HepG2 (cell line): ENCODE results near the gene ELN. TPM values are rescaled to one million over a fixed set of nuclear protein-coding genes. Genes with fewer than 3 reads are reported as not detected.

Experiments
- ATAC-seq: fragments of 200-7000 bp; cut with Tn5 transposase; 3 replicates; pipeline ENCODE4 v1.9.1; 2020; ENCODE audit warnings: mild to moderate bottlenecking, moderate library complexity
- BruUV-seq: library from RNA; stranded (reverse); fragments of 400-500 nt; replicated peaks from 2 replicates; lab custom pipeline; 2021; lab: Mats Ljungman, UMichigan
- CTCF ChIA-PET: fragments of 300-600 bp; formaldehyde crosslinking; extraction: SDS; loops from one replicate; lab custom pipeline; 2021; ENCODE audit warnings: low total read pairs, inconsistent platforms, low intra/inter-chr PET ratio; lab: Yijun Ruan, JAX
- POLR2A ChIA-PET: fragments of 350-600 bp; sonication (Branson Sonifier 250); formaldehyde crosslinking; loops from one replicate; lab custom pipeline; 2020; ENCODE audit warnings: antibody characterized with exemption, inconsistent platforms; lab: Yijun Ruan, JAX
- DNase-seq: peaks from one replicate; pipeline ENCODE4 v3.0.0-alpha.2; 2015; ENCODE audit warnings: low spot score
- FAIRE-seq: peaks from 3 replicates; lab custom pipeline; 2011; peaks lifted over from hg19 to GRCh38; lab: Jason Lieb, UNC
- H2AFZ ChIP-seq: one replicate; pipeline ENCODE4 v1.6.1; 2011; ENCODE audit warnings: low read length, inconsistent platforms
- H3K27ac ChIP-seq: fragments of 300-600 bp; 3 replicates; pipeline ENCODE4 v1.8.0; 2011; ENCODE audit warnings: mixed run types, mild to moderate bottlenecking, mixed read lengths, low read length, inconsistent platforms; ENCODE audit not compliant: insufficient read depth; ENCODE audit errors: extremely low read length
- H3K27me3 ChIP-seq, 2 experiments: fragments of 200-600 bp in 1 of 2; 2 replicates in 1 of 2; 3 replicates in 1 of 2; pipeline versions ENCODE4 v1.6.0 to v1.8.0; 2011; ENCODE audit warnings: low read length in 2 of 2, mild to moderate bottlenecking in 2 of 2, moderate library complexity in 2 of 2, inconsistent platforms in 1 of 2; ENCODE audit not compliant: insufficient read depth in 2 of 2, control insufficient read depth in 1 of 2
- H3K36me3 ChIP-seq, 2 experiments: fragments of 200-600 bp in 1 of 2; replicated peaks in 1 of 2; 2 replicates in 1 of 2; 3 replicates in 1 of 2; pipeline versions ENCODE4 v1.5.1 to v1.8.0; 2011; ENCODE audit warnings: low read length in 2 of 2, inconsistent platforms in 1 of 2; ENCODE audit not compliant: insufficient read depth in 2 of 2, control insufficient read depth in 1 of 2
- H3K4me1 ChIP-seq: 2 replicates; pipeline ENCODE4 v1.5.1; 2012; ENCODE audit warnings: low read length, inconsistent platforms; ENCODE audit not compliant: insufficient read depth
- H3K4me2 ChIP-seq: 2 replicates; pipeline ENCODE4 v1.6.0; 2011; ENCODE audit warnings: low read depth, low read length, inconsistent platforms
- H3K4me3 ChIP-seq, 3 experiments: fragments of 200-600 bp in 1 of 3; sonication (generic), shearing (Covaris generic) in 1 of 3; replicated peaks in 1 of 3; 2 replicates each; pipeline ENCODE4 v1.5.1; 2011 to 2016; ENCODE audit warnings: low read length in 3 of 3, inconsistent platforms in 2 of 3, low read depth in 2 of 3, mild to moderate bottlenecking in 2 of 3, control low read depth in 1 of 3, mixed read lengths in 1 of 3; ENCODE audit not compliant: insufficient read depth in 1 of 3
- H3K79me2 ChIP-seq: one replicate; pipeline ENCODE4 v1.6.1; 2011; ENCODE audit warnings: low read length, inconsistent platforms; ENCODE audit not compliant: insufficient read depth
- H3K9ac ChIP-seq: 2 replicates; pipeline ENCODE4 v1.6.0; 2011; ENCODE audit warnings: mild to moderate bottlenecking, low read depth, low read length, inconsistent platforms; ENCODE audit not compliant: insufficient read depth
- H3K9me3 ChIP-seq: 2 replicates; pipeline ENCODE4 v1.5.1; 2012; ENCODE audit warnings: mild to moderate bottlenecking, low read length
- H4K20me1 ChIP-seq: 2 replicates; pipeline ENCODE4 v1.6.0; 2011; ENCODE audit warnings: inconsistent platforms, mild to moderate bottlenecking, low read length, moderate library complexity; ENCODE audit not compliant: insufficient read depth
- ARNT ChIP-seq: fragments of 450-650 bp; IDR thresholded peaks from 2 replicates; pipeline ENCODE4 v1.6.1; 2017
- CC2D1A ChIP-seq: sonication (generic); formaldehyde crosslinking; IDR thresholded peaks from 2 replicates; pipeline ENCODE4 v1.8.1; 2023; ENCODE audit warnings: mild to moderate bottlenecking, missing genetic modification reagents
- DMAP1 ChIP-seq: IDR thresholded peaks from 2 replicates; pipeline ENCODE4 v1.6.1; 2016
- ELF1 ChIP-seq: sonication (generic); formaldehyde crosslinking; IDR thresholded peaks from 2 replicates; pipeline ENCODE4 v1.4.0; 2020; ENCODE audit warnings: missing genetic modification reagents
- HNRNPLL ChIP-seq: fragments of 200-400 bp; formaldehyde crosslinking; IDR thresholded peaks from 2 replicates; pipeline ENCODE4 v1.6.1; 2017; ENCODE audit warnings: mild to moderate bottlenecking, low read depth, low read length; ENCODE audit not compliant: poor library complexity, severe bottlenecking
- POGZ ChIP-seq: sonication (generic); formaldehyde crosslinking; IDR thresholded peaks from 2 replicates; pipeline ENCODE4 v1.4.0; 2020; ENCODE audit warnings: mild to moderate bottlenecking, missing genetic modification reagents
- SRSF9 ChIP-seq: fragments of 200-400 bp; formaldehyde crosslinking; IDR thresholded peaks from 2 replicates; pipeline ENCODE4 v1.6.1; 2018; ENCODE audit warnings: borderline replicate concordance, mild to moderate bottlenecking, low read depth, low read length; ENCODE audit not compliant: insufficient read depth, poor library complexity, severe bottlenecking
- TEAD2 ChIP-seq: sonication (generic); formaldehyde crosslinking; IDR thresholded peaks from 2 replicates; pipeline ENCODE4 v1.9.0; 2021; ENCODE audit warnings: missing genetic modification reagents
- ZNF740 ChIP-seq: sonication (generic); formaldehyde crosslinking; IDR thresholded peaks from 2 replicates; pipeline ENCODE4 v1.4.0; 2020; ENCODE audit warnings: missing genetic modification reagents
- ZNF777 ChIP-seq: sonication (generic); formaldehyde crosslinking; IDR thresholded peaks from 2 replicates; pipeline ENCODE4 v1.4.0; 2020; ENCODE audit warnings: missing genetic modification reagents
- ZNF850 ChIP-seq: sonication (generic); formaldehyde crosslinking; conservative IDR thresholded peaks from 2 replicates; pipeline ENCODE4 v1.9.0; 2021; ENCODE audit warnings: mild to moderate bottlenecking, missing genetic modification reagents
- WGBS: methylation state at CpG from one replicate; pipeline ENCODE4 v1.1.6; 2017; ENCODE audit warnings: low lambda C conversion rate; 5-methylcytosine and 5-hydroxymethylcytosine counted together
- in situ Hi-C: cut with HindIII; loops from 2 replicates; pipeline ENCODE4 v1.10.0; 2017; ENCODE audit warnings: low pct_unique_long_range_greater_than_20kb; ENCODE audit not compliant: extremely low pct_ligation_motif_present
- intact Hi-C: fragments of 100-400 bp; cut with micrococcal nuclease; formaldehyde crosslinking; loops from one replicate; pipeline ENCODE4 v1.10.0; 2022; ENCODE audit not compliant: unreplicated experiment
- polyA plus RNA-seq, 8 experiments: library from polyadenylated mRNA; depleted of rRNA in 3 of 8; stranded (reverse) in 7 of 8; unstranded in 1 of 8; fragments of >200 nt; fragmentation: Illumina TruSeq in 4 of 8; extraction: Trizol in 4 of 8; gene quantifications; 2 replicates each; pipeline versions ENCODE4 v1.2.1 to v1.2.3, GENCODE V29; 2011 to 2016; ENCODE audit warnings: low read depth in 4 of 8, missing spikeins in 1 of 8, mixed read lengths in 1 of 8; ENCODE audit not compliant: insufficient read depth in 1 of 8
- total RNA-seq, 5 experiments: library from RNA; depleted of rRNA; stranded (reverse); fragments of >200 nt; fragmentation: Illumina TruSeq; extraction: Trizol; gene quantifications; 2 replicates each; pipeline ENCODE4 v1.2.3, GENCODE V29; 2016; ENCODE audit warnings: low read depth in 1 of 5

Gene ELN
- total and polyA plus RNA-seq, 2 of the 13 experiments (the other 11 are each of a cell fraction or from before 2014, with no cell fraction given): 0.15 to 0.37 TPM

- TF ChIP-seq ZNF850 (CRISPR knock-in tag) (no peak), HNRNPLL (no peak), SRSF9 (no peak)
Observed at GRCh38 chr7:74017125-74017524, 10.8 kb upstream of the ELN start (continued).

GRCh38 chr7:74018246-74018895 is 9.6 kb upstream of the ELN start:
- ChIA-PET CTCF (no interaction called here), POLR2A (no interaction called here)
- Histone ChIP-seq H3K27me3 (peaks cover 2 to 32% of the 10 kb centered on the region in 2 experiments; a peak in 4 of 5 replicates), H3K9me3 (no peaks in the 10 kb centered on the region), H3K9ac (no peak overlapping the region), H2AFZ (no peak overlapping the region), H3K4me2 (no peak overlapping the region), H3K27ac (no peak overlapping the region), H3K79me2 (no peaks in the 10 kb centered on the region), H4K20me1 (no peaks in the 10 kb centered on the region), H3K4me3 (no peak overlapping the region), H3K36me3 (no peaks in the 10 kb centered on the region), H3K4me1 (peaks cover 2% of the 10 kb centered on the region; the same call in 1 of the 2 replicates)
- 54% methylated on average over 8 of the region's 10 CpGs for WGBS
- in situ Hi-C loops (no loop called here), intact Hi-C loops (no loop called here)
- no peak for FAIRE-seq
- no peak for DNase-seq
- no peak for ATAC-seq
- TF ChIP-seq DMAP1 (CRISPR knock-in tag): no peak
- TF ChIP-seq CC2D1A (CRISPR knock-in tag): no peak
- no peak for TF ChIP-seq POGZ
- no peak for TF ChIP-seq ELF1 (CRISPR knock-in tag)
- no peak for TF ChIP-seq TEAD2 (CRISPR knock-in tag)
- no peak for TF ChIP-seq ZNF740 (CRISPR knock-in tag)
- no peak for TF ChIP-seq ZNF777 (CRISPR knock-in tag)
- no peak for TF ChIP-seq ARNT
- no TSS peak for BruUV-seq
